GM19043 (cell line): ENCODE results near the gene ECE2.
"Not testable (repeated sequence)": the region's sequence is repeated elsewhere in the genome, so short reads cannot be mapped to it uniquely, and the experiment has no call there.

Experiments
- ATAC-seq: cut with Tn5 transposase; IDR thresholded peaks from one replicate; pipeline ENCODE4 v1.9.1; 2021; ENCODE audit warnings: low read depth; ENCODE audit not compliant: unreplicated experiment

ECE2 gene

DNA sequence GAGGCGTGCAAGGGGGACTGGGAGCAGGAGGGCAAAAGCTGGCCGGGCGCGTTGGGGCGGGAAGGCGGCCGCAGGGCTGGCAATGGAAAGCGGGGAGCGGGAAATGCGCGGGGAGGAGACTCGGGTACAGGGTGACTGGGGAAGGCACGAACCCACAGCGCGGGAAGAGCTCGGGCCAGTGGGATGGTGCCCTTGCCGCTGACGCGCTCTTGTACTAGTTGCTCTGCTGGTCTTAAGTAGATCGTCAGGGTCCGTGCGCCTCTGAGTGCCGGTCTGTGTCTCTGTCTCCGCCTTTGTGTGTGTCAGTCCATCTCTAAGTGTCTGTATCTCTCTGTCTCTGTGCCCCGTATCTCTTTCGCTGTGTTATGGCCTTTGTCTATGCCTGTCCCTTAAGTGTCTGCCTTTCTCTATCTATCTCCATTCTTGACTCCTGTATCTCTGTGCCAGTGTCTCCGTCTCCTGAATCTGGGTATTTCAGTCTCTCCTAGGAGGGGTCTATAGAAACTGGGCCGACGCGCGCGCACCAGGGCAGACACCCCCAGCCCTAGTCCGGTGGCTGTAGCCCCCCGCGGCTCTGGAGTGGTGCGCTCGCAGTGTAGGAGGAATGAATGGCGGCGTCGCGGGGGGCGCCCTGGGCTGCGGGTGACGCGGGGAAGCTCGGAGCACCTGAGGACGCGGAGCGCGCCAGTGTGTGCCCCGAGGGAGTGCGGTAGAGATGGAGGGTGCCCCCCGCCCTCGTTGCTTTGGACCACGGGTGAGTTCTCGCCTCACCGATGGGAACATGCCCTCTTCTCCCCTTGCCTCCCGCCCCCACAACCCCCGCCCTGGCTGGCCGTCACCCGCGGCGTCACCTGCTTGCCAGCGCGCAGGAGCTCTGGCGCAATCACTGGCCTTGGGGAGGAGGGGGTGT, 13.7 kb upstream of the ECE2 start:
- no peak for ATAC-seq

DNA sequence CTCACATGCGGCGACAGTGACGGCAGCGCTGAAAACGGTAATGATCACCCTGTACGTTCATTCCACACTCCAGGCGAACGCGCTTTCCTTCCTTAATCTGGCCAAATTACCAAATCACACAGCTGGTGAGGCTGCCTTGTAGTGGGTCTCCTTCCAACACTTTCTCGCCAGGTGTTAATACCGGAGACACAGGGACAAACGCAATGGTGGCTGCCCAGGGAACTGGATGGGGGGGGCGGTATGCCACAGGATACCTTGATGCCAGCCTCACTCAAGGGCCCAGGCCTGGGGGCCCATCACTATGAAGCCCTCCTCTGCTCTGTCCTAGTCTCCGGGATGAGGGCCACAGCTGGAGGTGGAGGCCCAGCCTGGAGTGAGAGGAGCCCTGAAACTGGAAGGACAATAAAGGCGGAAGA, 13.1 kb upstream of the ECE2 start:
- no peak for ATAC-seq

- not testable (repeated sequence) for ATAC-seq
Observed at GRCh38 chr3:184267249-184267648, 8.6 kb upstream of the ECE2 start.

GRCh38 chr3:184272269-184272668, 3.6 kb upstream of the ECE2 start:
- ATAC-seq, result no peak

DNA sequence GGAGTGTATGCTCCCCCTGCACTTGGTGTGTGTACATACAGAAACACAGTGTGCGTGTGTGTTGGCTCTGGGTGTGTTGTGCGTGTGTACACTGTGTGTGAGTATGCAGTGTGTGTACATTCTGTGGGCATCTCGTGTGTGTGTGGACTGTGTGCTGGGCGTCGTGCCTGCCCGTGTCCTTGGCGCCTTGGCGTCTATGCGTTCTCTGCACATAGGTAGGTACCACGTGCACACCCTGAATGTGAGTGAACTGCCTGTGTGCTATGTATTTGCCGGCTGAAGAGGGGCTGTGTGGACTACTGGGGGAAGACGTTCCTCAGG, 481 bp upstream of the ECE2 start:
- ATAC-seq, result no peak

DNA sequence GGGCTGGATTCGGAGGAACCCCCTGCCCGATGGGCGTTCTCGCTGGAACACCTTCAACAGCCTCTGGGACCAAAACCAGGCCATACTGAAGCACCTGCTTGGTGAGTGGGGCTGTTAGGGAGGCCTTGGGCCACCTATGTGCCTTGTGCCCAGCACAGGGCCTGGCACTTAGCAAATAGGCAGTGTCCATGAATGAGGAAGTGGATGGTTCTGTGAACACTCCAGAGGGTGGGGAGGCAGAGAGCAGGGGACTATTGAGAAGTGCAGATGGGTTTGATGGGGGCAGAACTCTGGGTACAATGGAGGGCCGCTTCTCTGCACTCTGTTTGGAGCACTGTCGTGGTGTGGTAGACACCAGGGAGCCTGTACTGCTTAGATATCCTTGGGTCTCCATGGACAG, 1.5 kb downstream of the ECE2 start:
- no peak for ATAC-seq

DNA sequence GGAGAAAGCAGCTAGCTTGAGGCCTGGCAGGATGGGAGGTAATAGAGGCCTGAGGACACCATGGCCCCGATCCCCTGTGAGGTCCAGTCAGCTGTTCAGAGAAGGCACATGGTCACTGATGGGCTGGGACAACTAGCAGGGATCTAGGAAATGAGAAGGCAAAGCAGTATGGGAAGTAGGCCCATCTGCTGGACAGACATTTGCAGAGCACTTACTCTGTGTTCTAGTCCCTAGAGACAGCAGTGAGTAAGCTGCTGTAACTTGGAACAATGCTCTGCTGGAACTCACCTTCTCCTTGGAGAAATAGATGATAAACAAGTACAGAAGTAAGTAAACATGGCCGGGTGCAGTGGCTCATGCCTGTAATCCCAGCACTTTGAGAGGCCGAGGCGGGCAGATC, 7.1 kb downstream of the ECE2 start:
- ATAC-seq, result no peak

DNA sequence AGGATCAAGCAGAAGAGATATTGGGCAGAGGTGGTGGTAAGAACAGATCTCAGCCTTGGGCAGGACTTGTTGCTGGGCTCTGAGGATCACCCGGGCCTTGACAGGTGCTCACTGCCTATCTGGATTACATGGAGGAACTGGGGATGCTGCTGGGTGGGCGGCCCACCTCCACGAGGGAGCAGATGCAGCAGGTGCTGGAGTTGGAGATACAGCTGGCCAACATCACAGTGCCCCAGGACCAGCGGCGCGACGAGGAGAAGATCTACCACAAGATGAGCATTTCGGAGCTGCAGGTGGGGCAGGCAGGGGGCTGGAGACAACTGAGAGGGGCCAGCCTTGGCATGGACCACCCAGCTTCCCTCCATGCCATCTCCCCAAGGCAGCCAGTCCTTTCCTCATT, 7.9 kb downstream of the ECE2 start:
- ATAC-seq, result no peak

GRCh38 chr3:184284696-184285095, 8.9 kb downstream of the ECE2 start:
- ATAC-seq, result no peak

- no peak for ATAC-seq
Observed at GRCh38 chr3:184289426-184289938, 13.7 kb downstream of the ECE2 start.

DNA sequence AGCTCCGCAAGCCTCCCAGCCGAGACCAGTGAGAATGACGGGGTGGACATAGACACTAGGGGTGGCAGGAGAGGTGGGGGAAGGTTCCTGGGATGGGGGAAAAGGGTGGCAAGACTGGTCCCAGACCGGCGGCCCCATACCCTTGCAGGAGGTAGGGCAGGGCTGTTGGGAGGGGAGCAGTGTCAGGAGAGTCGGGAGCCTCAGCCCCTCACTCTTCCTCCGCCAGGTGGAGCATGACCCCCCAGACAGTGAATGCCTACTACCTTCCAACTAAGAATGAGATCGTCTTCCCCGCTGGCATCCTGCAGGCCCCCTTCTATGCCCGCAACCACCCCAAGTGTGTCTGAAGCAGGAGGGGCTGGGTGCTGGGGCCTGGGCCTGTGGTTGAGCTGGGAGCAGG, 14.5 kb downstream of the ECE2 start:
- no peak for ATAC-seq

- no peak for ATAC-seq
Observed at GRCh38 chr3:184291044-184291737, 15.4 kb downstream of the ECE2 start.

- ATAC-seq, result no peak
Observed at GRCh38 chr3:184291738-184292445, 16.1 kb downstream of the ECE2 start.

DNA sequence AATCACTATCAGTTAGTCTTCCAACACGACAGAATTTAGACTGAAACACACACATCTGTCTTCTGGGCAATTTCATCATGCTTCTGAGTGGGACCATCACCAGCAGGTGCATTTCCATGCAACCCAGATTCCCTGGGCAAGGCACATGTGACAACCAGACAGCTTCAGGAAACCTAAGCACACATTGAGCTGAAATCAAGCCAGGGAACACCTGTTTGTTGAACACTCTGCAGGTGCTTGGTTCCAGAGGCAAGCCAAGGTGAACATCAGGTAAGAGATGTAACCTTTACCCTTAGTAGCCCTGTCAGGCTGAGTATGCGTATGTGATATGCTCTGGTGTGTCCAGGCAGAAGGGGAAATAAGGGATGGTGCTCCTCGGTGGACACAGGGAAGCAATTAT, 19.9 kb downstream of the ECE2 start:
- ATAC-seq, result no peak

GRCh38 chr3:184296616-184297015, 20.8 kb downstream of the ECE2 start:
- no peak for ATAC-seq

GRCh38 chr3:184298759-184299487, 23.1 kb downstream of the ECE2 start, which contains the start of gene PSMD2:
Gene PSMD2 (plus strand): TSS chr3:184299241. CDS start chr3:184299267, 26 bp downstream.
- ATAC-seq, result peak; percentile 94

DNA sequence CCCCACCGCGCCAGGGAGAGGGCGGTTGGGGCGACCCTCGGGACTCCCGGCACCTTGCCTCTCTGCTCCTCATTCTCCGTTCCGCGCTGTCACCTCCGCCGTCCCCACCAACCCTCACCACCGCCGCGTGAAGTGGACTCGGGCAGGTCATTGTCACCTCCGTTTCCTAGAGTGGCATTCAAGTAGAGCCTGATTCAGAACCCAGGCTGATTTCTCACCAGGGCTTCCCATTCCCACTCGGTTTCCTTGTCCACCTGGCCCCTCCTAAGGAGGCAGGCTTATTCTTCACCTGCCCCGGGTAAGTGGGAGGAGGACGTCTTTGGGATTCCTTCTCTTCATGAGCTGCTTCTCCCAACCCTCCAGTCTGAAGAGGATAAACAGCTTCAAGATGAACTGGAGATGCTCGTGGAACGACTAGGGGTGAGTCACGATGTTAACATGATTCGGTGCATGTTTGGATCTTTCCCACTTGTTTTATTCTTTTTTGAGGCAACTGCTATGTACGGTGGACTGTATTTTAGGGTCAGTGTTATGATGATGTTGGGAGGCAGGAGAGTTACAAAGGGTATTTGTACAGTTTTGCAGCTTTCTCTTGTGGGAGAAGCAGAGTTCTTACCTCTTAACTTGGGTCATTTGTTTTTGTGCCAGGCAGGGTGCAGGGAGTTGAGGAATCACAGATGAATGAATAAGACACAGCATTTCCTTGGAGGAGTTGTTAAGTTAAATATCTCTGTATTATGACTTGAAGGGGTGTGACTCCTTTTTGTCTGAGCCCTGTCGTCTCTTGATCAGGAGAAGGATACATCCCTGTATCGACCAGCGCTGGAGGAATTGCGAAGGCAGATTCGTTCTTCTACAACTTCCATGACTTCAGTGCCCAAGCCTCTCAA, 23.9 kb downstream of the ECE2 start:
- peak; percentile 6 for ATAC-seq

DNA sequence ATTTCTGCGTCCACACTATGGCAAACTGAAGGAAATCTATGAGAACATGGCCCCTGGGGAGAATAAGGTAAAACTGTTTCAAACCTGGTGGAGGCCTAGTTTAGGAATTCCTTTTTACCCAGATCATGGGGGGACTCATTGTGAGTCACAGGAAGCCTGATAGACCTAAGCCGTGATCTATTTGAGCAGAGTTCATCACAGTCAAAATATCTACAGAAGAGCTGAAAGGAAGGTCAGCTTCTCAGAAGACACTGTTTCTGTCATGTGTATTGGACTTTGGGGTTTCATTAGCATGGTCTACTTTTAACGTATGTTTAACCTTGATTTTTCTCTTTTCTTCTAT, 24.5 kb downstream of the ECE2 start:
- no peak for ATAC-seq

GRCh38 chr3:184305577-184305976, 29.8 kb downstream of the ECE2 start:
- ATAC-seq, result no peak
